ENCODE data around the gene TBC1D4.

DNA sequence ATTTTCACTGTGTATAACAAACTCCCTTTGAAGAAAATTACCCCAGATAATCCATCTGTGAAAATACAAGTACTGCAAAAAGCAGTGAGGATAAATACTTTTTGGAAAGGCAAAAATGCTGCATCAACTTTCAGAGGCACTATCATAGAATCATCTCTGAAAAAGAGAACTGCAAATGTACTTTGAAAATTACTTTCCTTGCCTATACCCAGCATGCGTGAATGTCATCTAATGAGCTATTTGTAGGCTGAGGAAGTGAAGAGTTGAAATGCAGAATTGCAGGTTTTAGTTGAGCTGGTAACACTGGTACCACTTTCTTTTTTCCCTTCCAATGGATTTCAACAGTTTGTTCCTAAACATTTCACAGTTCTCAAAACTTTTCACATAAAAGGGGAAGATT lies 196.7 kb downstream of the TBC1D4 start:
- TF ChIP-seq EZH2 (IDR thresholded peaks at IDR 0.05; ENCODE audit: insufficient read depth, low read length): no peak
- no peak for TF ChIP-seq CTCF (IDR thresholded peaks at IDR 0.05; ENCODE audit: insufficient read depth, low read depth, low read length)

Data from astrocyte (in vitro differentiated cells and primary cell).